OCI-LY1 (cell line): ENCODE data around the gene PDIA2.

Experiments used
- H2AFZ ChIP-seq: fragments of 200-600 bp; sonication (generic), shearing (Covaris generic); 2 replicates; pipeline ENCODE4 v1.6.0; 2014; ENCODE audit warnings: antibody characterized with exemption, mild to moderate bottlenecking, low read length
- H3F3A ChIP-seq: fragments of 200-600 bp; sonication (generic), shearing (Covaris generic); 2 replicates; pipeline ENCODE4 v1.6.0; 2014; ENCODE audit warnings: mild to moderate bottlenecking, antibody characterized with exemption, low read length, moderate library complexity; ENCODE audit not compliant: insufficient read depth
- H3K27ac ChIP-seq: fragments of 200-600 bp; sonication (generic); 2 replicates; pipeline ENCODE4 v1.5.1; 2014; ENCODE audit warnings: low read length, mixed run types, mild to moderate bottlenecking, low read depth; ENCODE audit not compliant: poor library complexity, severe bottlenecking
- H3K27me3 ChIP-seq: fragments of 200-600 bp; sonication (generic); 2 replicates; pipeline ENCODE4 v1.6.0; 2014; ENCODE audit warnings: antibody characterized with exemption, mild to moderate bottlenecking, low read length, moderate library complexity; ENCODE audit not compliant: insufficient read depth
- H3K36me3 ChIP-seq: fragments of 200-600 bp; sonication (generic); 2 replicates; pipeline ENCODE4 v1.6.1; 2014; ENCODE audit warnings: mild to moderate bottlenecking, antibody characterized with exemption, low read length, moderate library complexity, mixed read lengths; ENCODE audit not compliant: insufficient read depth
- H3K4me1 ChIP-seq: fragments of 200-600 bp; sonication (generic); 2 replicates; pipeline ENCODE4 v1.5.1; 2014; ENCODE audit warnings: mild to moderate bottlenecking, low read length, moderate library complexity; ENCODE audit not compliant: insufficient read depth, severe bottlenecking
- H3K4me2 ChIP-seq: fragments of 200-600 bp; sonication (generic), shearing (Covaris generic); 2 replicates; pipeline ENCODE4 v1.6.1; 2014; ENCODE audit warnings: low read length
- H3K4me3 ChIP-seq: fragments of 200-600 bp; sonication (generic); 2 replicates; pipeline ENCODE4 v1.5.1; 2014; ENCODE audit warnings: low read length, low read depth, mild to moderate bottlenecking, mixed read lengths; ENCODE audit not compliant: poor library complexity, severe bottlenecking
- H3K79me2 ChIP-seq: fragments of 200-600 bp; shearing (Covaris generic); 2 replicates; pipeline ENCODE4 v1.6.1; 2016; ENCODE audit warnings: mixed run types, low read length, mixed read lengths; ENCODE audit not compliant: insufficient read depth
- H3K9ac ChIP-seq: fragments of 200-600 bp; sonication (generic), shearing (Covaris generic); 2 replicates; pipeline ENCODE4 v1.6.1; 2014; ENCODE audit warnings: mild to moderate bottlenecking, low read length, mixed read lengths
- H3K9me2 ChIP-seq: fragments of 200-600 bp; sonication (generic), shearing (Covaris generic); 2 replicates; pipeline ENCODE4 v1.6.1; 2014; ENCODE audit warnings: low read depth, mild to moderate bottlenecking, low read length, mixed read lengths
- H3K9me3 ChIP-seq: fragments of 200-600 bp; shearing (Covaris generic); 2 replicates; pipeline ENCODE4 v1.6.1; 2014; ENCODE audit warnings: low read length, mixed read lengths
- H4K20me1 ChIP-seq: fragments of 200-600 bp; sonication (generic), shearing (Covaris generic); 2 replicates; pipeline ENCODE4 v1.6.0; 2016; ENCODE audit warnings: mild to moderate bottlenecking, low read length; ENCODE audit not compliant: insufficient read depth
- CTCF ChIP-seq: fragments of 200-600 bp; sonication (generic), shearing (Covaris generic); IDR thresholded peaks from 2 replicates; pipeline ENCODE4 v1.5.1; 2017; ENCODE audit warnings: mild to moderate bottlenecking, antibody characterized with exemption, low read length, moderate library complexity, mixed read lengths
- EZH2 ChIP-seq: fragments of 200-600 bp; sonication (generic), shearing (Covaris generic); IDR thresholded peaks from 2 replicates; pipeline ENCODE4 v1.8.0; 2017; ENCODE audit warnings: borderline replicate concordance, mixed run types, mild to moderate bottlenecking, antibody characterized with exemption, low read length, moderate library complexity, mixed read lengths

The PDIA2 gene

GRCh38 chr16:293043-293775 lies 10.2 kb downstream of the PDIA2 start:
- no peak overlapping the region for H2AFZ ChIP-seq
- H3K9me3 ChIP-seq: no peaks in the 10 kb centered on the region
- H3K27me3 ChIP-seq: no peaks in the 10 kb centered on the region
- no peak overlapping the region for H3K4me2 ChIP-seq
- H3K79me2 ChIP-seq: no peaks in the 10 kb centered on the region
- H3K4me1 ChIP-seq: no peaks in the 10 kb centered on the region
- no peak overlapping the region for H3K27ac ChIP-seq
- H3K9ac ChIP-seq: no peak overlapping the region
- no peaks in the 10 kb centered on the region for H3F3A ChIP-seq
- no peak for TF ChIP-seq CTCF
- TF ChIP-seq EZH2: no peak
- no peak overlapping the region for H3K4me3 ChIP-seq
- H4K20me1 ChIP-seq: no peaks in the 10 kb centered on the region
- H3K9me2 ChIP-seq: no peaks in the 10 kb centered on the region
- H3K36me3 ChIP-seq: peaks cover 8% of the 10 kb centered on the region; the same call in 1 of the 2 replicates

GRCh38 chr16:296276-296675 lies 13.3 kb downstream of the PDIA2 start:
- H3K36me3 ChIP-seq: peaks cover 8% of the 10 kb centered on the region

GRCh38 chr16:296806-297510 lies 14.0 kb downstream of the PDIA2 start:
- no peaks in the 10 kb centered on the region for H4K20me1 ChIP-seq
- H3K9ac ChIP-seq: no peak overlapping the region
- H3K9me2 ChIP-seq: no peaks in the 10 kb centered on the region
- H3K79me2 ChIP-seq: no peaks in the 10 kb centered on the region
- no peaks in the 10 kb centered on the region for H3F3A ChIP-seq
- no peaks in the 10 kb centered on the region for H3K27me3 ChIP-seq
- no peak overlapping the region for H3K4me2 ChIP-seq
- H3K36me3 ChIP-seq: peaks cover 9% of the 10 kb centered on the region
- H3K4me1 ChIP-seq: no peaks in the 10 kb centered on the region
- no peak overlapping the region for H3K4me3 ChIP-seq
- H3K27ac ChIP-seq: no peak overlapping the region
- H3K9me3 ChIP-seq: no peaks in the 10 kb centered on the region
- TF ChIP-seq EZH2: no peak
- TF ChIP-seq CTCF: no peak
- no peak overlapping the region for H2AFZ ChIP-seq

More at GRCh38 chr16:296276-296675, 13.3 kb downstream of the PDIA2 start:
- H3K27me3 ChIP-seq: no peaks in the 10 kb centered on the region
- H3K4me1 ChIP-seq: no peaks in the 10 kb centered on the region
- H3K27ac ChIP-seq: no peak overlapping the region
- no peaks in the 10 kb centered on the region for H3K79me2 ChIP-seq
- no peak overlapping the region for H3K9ac ChIP-seq
- TF ChIP-seq EZH2: no peak
- TF ChIP-seq CTCF: no peak
- H3K4me2 ChIP-seq: no peak overlapping the region
- no peaks in the 10 kb centered on the region for H3K9me3 ChIP-seq
- no peak overlapping the region for H2AFZ ChIP-seq
- H3F3A ChIP-seq: no peaks in the 10 kb centered on the region
- no peak overlapping the region for H3K4me3 ChIP-seq
- H3K9me2 ChIP-seq: no peaks in the 10 kb centered on the region
- H4K20me1 ChIP-seq: no peaks in the 10 kb centered on the region
